Endometrial microvascular endothelial cells (primary cell): Measurements from ENCODE around the gene RGS19. TPM values are rescaled to one million over a fixed set of nuclear protein-coding genes. Genes with fewer than 3 reads are reported as not detected.

Source experiments
- in situ Hi-C: cut with HindIII; loops from 2 replicates; pipeline ENCODE4 v1.10.0; 2017; ENCODE audit warnings: low sequenced_read_pairs, low pct_unique_long_range_greater_than_20kb; ENCODE audit errors: inconsistent ontology term
- total RNA-seq: library from RNA; depleted of rRNA; stranded (reverse); fragments of >200 nt; gene quantifications from one replicate; pipeline ENCODE4 v1.2.3, GENCODE V29; 2015; ENCODE audit errors: inconsistent ontology term

The RGS19 gene
- total RNA-seq, 1 donor from 2014 or later: 10.8 TPM

- in situ Hi-C loops: no loop called here
Observed at GRCh38 chr20:64109831-64110391, 30.6 kb upstream of the RGS19 start.

- in situ Hi-C loops: no loop called here
Observed at GRCh38 chr20:64108731-64109681, 29.7 kb upstream of the RGS19 start.

- in situ Hi-C loops: no loop called here
Observed at GRCh38 chr20:64107736-64108457, 28.6 kb upstream of the RGS19 start.

- in situ Hi-C loops: no loop called here
Observed at GRCh38 chr20:64106981-64107735, 27.8 kb upstream of the RGS19 start, which contains the start of gene NPBWR2. Gene NPBWR2 (minus strand): TSS chr20:64107565. CDS start chr20:64106831, 734 bp downstream.

- in situ Hi-C loops: no loop called here
Observed at GRCh38 chr20:64106435-64106961, 27.2 kb upstream of the RGS19 start.

GRCh38 chr20:64105846-64106434, 26.6 kb upstream of the RGS19 start:
- in situ Hi-C loops: no loop called here

- in situ Hi-C loops: no loop called here
Observed at GRCh38 chr20:64104667-64105451, 25.5 kb upstream of the RGS19 start.

- in situ Hi-C loops: no loop called here
Observed at GRCh38 chr20:64103871-64104666, 24.8 kb upstream of the RGS19 start.

GRCh38 chr20:64102647-64103354, 23.5 kb upstream of the RGS19 start:
- in situ Hi-C loops: no loop called here

- in situ Hi-C loops: no loop called here
Observed at GRCh38 chr20:64101731-64102621, 22.7 kb upstream of the RGS19 start.

- in situ Hi-C loops: no loop called here
Observed at GRCh38 chr20:64100946-64101688, 21.8 kb upstream of the RGS19 start.

- in situ Hi-C loops: no loop called here
Observed at GRCh38 chr20:64100566-64100888, 21.2 kb upstream of the RGS19 start.

- in situ Hi-C loops: no loop called here
Observed at GRCh38 chr20:64099880-64100565, 20.7 kb upstream of the RGS19 start.

GRCh38 chr20:64099086-64099786, 19.9 kb upstream of the RGS19 start:
- in situ Hi-C loops: no loop called here
